BLaER1 treated with 17β-estradiol and CSF1 and Interleukin-3, amounts not matched to agents 10 nM and 100 nM (cell line): ENCODE results near the gene KRT78.
A peak's percentile ranks its signal among the peaks of the same experiment; 100 is the strongest.

Source experiments
- H3K27ac ChIP-seq, 11 experiments: shearing (Covaris generic); formaldehyde crosslinking; 2 replicates each; pipeline ENCODE4 v1.8.1; 2022
- H3K27me3 ChIP-seq, 11 experiments: shearing (Covaris generic); formaldehyde crosslinking; 2 replicates each; pipeline ENCODE4 v1.8.1; 2022
- H3K36me3 ChIP-seq, 11 experiments: shearing (Covaris generic); formaldehyde crosslinking; 2 replicates each; pipeline ENCODE4 v1.8.1; 2022
- H3K4me1 ChIP-seq, 10 experiments: shearing (Covaris generic); formaldehyde crosslinking; 2 replicates each; pipeline ENCODE4 v1.8.1; 2022
- H3K4me2 ChIP-seq, 11 experiments: shearing (Covaris generic); formaldehyde crosslinking; 2 replicates each; pipeline ENCODE4 v1.8.1; 2022
- H3K4me3 ChIP-seq, 10 experiments: shearing (Covaris generic); formaldehyde crosslinking; 2 replicates each; pipeline ENCODE4 v1.8.1; 2022
- H3K9ac ChIP-seq, 11 experiments: shearing (Covaris generic); formaldehyde crosslinking; 2 replicates each; pipeline ENCODE4 v1.8.1; 2022
- H3K9me3 ChIP-seq, 11 experiments: shearing (Covaris generic); formaldehyde crosslinking; replicated peaks in 1 of 11; 2 replicates each; pipeline ENCODE4 v1.8.1; 2022
- H4K20me1 ChIP-seq, 11 experiments: shearing (Covaris generic); formaldehyde crosslinking; 2 replicates each; pipeline ENCODE4 v1.8.1; 2022
- Cebpa-rat ChIP-seq, 11 experiments: shearing (Covaris generic); IDR thresholded peaks; 2 replicates each; pipeline ENCODE4 v1.8.1; 2022

The KRT78 gene

DNA sequence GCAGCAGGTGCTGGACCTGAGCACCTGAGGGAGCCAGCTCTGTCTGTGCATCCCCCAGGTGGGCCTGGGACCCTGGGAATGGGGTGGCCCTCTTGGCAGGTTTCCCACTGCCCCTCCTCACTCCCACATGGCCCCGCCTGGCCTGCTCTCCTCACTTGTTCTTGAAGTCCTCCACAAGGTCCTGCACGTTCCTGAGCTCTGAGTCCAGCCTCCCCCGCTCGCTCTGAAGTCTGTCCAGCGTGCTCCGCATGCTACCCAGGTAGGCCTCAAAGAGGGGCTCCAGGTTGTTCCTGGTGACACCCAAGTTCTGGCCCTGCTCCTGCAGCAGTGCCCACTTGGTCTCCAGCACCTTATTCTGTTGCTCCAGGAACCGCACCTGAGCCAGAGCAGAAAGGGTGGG, 17.5 kb downstream of the KRT78 start:
- Histone ChIP-seq H4K20me1 (no peaks in the 10 kb centered on the region; a peak in 1 of 22 replicates), H3K36me3 (no peaks in the 10 kb centered on the region), H3K27me3 (no peaks in the 10 kb centered on the region), H3K27ac (no peak overlapping the region), H3K9me3 (no peaks in the 10 kb centered on the region), H3K4me2 (no peak overlapping the region), H3K4me1 (peaks cover 3 to 62% (median 23%) of the 10 kb centered on the region in 10 experiments; a peak in 19 of 20 replicates), H3K4me3 (no peak overlapping the region), H3K9ac (no peak overlapping the region)
- TF ChIP-seq Cebpa-rat (IDR thresholded peaks at IDR 0.05), result no peak

DNA sequence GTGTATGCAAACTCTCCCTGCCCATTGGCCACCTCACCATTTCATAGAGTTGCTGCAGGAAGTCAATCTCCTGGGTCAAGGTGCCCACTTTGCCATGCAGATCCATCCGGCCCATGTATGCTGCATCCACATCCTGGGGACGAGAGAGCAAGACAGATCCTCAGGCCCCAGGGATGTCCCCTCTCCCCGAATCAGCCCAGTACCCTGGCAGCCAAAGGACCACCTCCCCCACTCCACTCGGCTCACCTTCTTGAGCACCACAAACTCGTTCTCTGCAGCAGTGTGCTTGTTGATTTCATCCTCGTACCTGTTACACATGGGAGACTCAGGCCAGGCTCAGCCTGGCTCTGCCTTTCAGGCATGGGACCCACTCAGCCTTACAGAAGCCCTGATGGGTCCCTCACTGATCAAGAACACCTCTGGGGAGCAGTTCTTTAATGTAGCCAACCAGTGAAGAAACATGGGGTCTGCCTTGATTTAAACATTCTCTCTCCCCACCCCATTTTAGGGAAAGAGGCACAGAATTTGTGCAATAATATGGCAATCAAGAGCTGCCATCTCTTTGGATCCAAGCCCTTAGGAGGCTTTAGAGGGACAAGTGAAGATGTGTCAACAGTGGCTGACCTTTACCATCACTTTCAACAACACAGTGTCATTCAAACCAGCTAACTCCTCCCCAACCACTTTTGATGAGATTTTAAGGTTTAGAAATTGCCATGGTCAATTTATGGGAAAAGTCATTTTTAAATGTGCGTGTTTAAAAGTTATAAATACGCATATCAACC, 18.6 kb downstream of the KRT78 start:
- peaks cover 0 to 51% (median 12%) of the 10 kb centered on the region in 10 experiments; a peak in 14 of 20 replicates for H3K4me1 ChIP-seq
- H3K27me3 ChIP-seq, result no peaks in the 10 kb centered on the region

DNA sequence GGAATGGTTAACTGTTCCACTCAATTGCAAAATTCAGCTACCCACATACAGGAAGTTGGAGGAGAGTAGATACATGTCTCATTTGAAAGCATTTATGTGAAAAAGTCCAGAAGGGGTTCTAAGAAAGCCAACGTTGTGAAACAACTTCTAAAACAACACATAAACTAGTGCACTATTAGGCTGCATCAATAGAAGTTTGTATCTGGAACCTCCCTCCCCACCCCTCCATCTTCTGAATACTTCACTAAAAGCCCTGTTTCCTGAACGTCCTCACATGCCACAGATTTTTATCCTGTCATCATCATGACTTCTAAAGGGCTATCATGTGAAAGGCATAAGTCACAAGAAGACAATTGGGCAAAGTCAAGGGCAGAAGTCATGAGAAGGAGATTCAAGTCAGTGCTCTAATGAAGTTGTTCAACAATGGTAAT, 20.2 kb downstream of the KRT78 start:
- no peak for TF ChIP-seq Cebpa-rat (IDR thresholded peaks at IDR 0.05)
- Histone ChIP-seq H3K27ac (peak overlapping the region in 3 of 11 experiments; percentile 4 to 28 (median 8); a peak in 3 of 22 replicates), H3K4me2 (peak overlapping the region in 6 of 11 experiments; percentile 16 to 72 (median 44); a peak in 10 of 22 replicates), H3K9me3 (no peaks in the 10 kb centered on the region), H3K4me1 (peaks cover 0 to 36% (median 9%) of the 10 kb centered on the region in 10 experiments; a peak in 10 of 20 replicates), H3K36me3 (no peaks in the 10 kb centered on the region), H4K20me1 (no peaks in the 10 kb centered on the region; a peak in 1 of 22 replicates), H3K4me3 (no peak overlapping the region), H3K27me3 (no peaks in the 10 kb centered on the region), H3K9ac (no peak overlapping the region)

More for the DNA sequence above, 18.6 kb downstream of the KRT78 start:
- Histone ChIP-seq H4K20me1 (no peaks in the 10 kb centered on the region), H3K4me2 (no peak overlapping the region), H3K9ac (no peak overlapping the region), H3K27ac (no peak overlapping the region), H3K36me3 (no peaks in the 10 kb centered on the region), H3K9me3 (no peaks in the 10 kb centered on the region), H3K4me3 (no peak overlapping the region)
- TF ChIP-seq Cebpa-rat (IDR thresholded peaks at IDR 0.05), result no peak

DNA sequence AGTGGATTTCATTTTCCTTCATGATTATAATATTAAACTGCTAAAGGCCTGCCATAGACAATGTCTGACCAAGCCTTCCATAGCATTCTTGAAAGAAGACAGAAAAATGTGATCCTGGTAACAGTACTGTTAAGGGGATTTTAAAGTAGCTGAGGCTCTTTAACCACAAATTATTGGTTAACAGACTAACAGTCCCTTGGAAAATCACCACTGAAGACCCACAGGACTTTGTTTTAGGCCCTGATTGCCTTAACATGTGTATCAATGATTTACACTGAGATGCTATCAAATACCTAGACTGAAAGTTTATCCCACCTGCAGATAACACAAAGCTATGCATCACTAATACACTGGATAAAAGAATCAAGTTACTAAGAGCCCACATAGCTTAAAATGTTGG, 20.6 kb downstream of the KRT78 start:
- Histone ChIP-seq H3K4me3 (no peak overlapping the region), H3K4me1 (peaks cover 0 to 31% (median 9%) of the 10 kb centered on the region in 10 experiments; a peak in 10 of 20 replicates), H3K27ac (peak overlapping the region in 1 of 11 experiments; percentile 4; a peak in 2 of 22 replicates), H3K36me3 (no peaks in the 10 kb centered on the region), H3K4me2 (peak overlapping the region in 6 of 11 experiments; percentile 16 to 72 (median 44); a peak in 9 of 22 replicates), H4K20me1 (no peaks in the 10 kb centered on the region; a peak in 1 of 22 replicates), H3K9me3 (no peaks in the 10 kb centered on the region), H3K9ac (no peak overlapping the region), H3K27me3 (no peaks in the 10 kb centered on the region)
- no peak for TF ChIP-seq Cebpa-rat (IDR thresholded peaks at IDR 0.05)

DNA sequence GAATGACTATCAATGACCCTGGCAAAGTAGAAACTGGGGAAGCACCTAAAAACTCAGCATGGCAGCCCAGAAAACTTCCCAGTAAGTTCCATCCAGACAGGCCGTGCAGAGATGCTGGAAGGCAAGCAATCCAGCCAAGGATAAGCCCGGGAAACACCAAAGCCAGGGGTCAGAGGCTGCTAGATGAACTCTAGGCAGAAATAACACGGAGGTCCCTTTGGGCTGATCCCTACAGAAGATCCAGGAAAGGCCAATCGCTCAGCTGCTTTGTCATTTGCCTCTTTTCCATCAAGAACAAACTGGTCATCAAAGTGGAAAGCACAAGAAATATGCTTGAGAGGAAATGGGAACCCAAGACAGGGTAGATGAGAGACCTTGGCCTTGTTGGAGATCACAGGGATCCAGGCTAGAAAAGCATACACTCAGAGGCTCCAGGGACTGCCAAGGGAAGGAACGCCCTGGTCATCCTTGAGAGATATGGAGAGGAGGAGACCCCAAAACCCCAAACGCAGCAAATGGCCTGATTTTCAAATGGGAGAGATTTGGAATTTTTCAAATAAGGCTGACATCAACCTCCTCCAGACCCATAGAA, 21.2 kb downstream of the KRT78 start:
- Histone ChIP-seq H3K27me3 (no peaks in the 10 kb centered on the region), H3K4me2 (peak overlapping the region in 3 of 11 experiments; percentile 41 to 72 (median 57); a peak in 5 of 22 replicates), H3K4me1 (peaks cover 0 to 27% (median 8%) of the 10 kb centered on the region in 10 experiments; a peak in 9 of 20 replicates), H3K9ac (no peak overlapping the region), H3K36me3 (no peaks in the 10 kb centered on the region), H4K20me1 (no peaks in the 10 kb centered on the region; a peak in 1 of 22 replicates), H3K9me3 (no peaks in the 10 kb centered on the region), H3K4me3 (no peak overlapping the region), H3K27ac (no peak overlapping the region)
- no peak for TF ChIP-seq Cebpa-rat (IDR thresholded peaks at IDR 0.05)

DNA sequence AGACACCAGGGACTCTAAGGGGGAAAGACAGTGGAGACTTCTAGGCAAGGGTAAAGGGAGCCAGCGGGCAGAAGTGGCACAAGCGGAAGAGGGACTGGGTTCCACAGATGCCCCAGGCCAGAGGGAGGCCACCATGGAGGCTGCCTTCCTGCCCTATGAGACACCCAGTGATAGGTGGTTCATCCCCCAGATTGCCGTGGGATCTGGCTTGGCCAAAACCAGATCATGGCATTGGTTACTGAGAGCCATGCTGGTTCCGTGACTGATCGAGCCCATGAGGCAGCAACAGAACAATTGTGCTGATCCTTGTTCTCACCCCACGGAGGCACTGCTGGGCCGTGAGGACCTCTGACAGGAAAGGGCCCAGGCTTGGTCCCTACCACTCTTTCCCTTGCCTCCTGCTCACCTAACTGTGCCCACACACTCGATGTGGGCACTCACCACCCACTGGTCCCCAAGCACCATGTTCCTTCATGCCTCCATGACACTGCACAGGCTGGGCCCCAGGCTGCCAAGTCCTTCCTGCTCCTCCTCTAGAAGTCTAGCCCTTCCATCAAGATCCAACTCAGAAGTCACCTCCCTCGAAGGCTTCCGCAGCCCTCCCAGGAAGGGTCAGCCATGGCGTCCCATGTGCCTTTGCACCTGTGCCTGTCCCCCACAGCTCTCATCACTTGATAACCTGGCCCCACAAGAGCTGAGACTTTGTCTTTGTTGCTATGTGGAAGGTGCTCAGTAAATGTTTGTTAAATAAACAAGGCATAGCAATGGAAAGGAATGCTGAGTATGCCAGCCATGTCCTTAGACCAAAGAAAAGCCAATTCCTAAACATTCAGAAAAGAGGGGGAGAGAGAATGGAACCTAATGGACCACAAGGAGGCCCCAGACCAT, 21.9 kb downstream of the KRT78 start:
- Histone ChIP-seq H3K36me3 (no peaks in the 10 kb centered on the region), H3K9me3 (no peaks in the 10 kb centered on the region), H3K27ac (no peak overlapping the region), H3K27me3 (no peaks in the 10 kb centered on the region), H3K4me3 (no peak overlapping the region), H3K4me2 (no peak overlapping the region; a peak in 1 of 22 replicates), H3K9ac (no peak overlapping the region), H3K4me1 (peaks cover 0 to 27% (median 8%) of the 10 kb centered on the region in 10 experiments; a peak in 9 of 20 replicates), H4K20me1 (no peaks in the 10 kb centered on the region; a peak in 1 of 22 replicates)
- TF ChIP-seq Cebpa-rat (IDR thresholded peaks at IDR 0.05), result no peak

DNA sequence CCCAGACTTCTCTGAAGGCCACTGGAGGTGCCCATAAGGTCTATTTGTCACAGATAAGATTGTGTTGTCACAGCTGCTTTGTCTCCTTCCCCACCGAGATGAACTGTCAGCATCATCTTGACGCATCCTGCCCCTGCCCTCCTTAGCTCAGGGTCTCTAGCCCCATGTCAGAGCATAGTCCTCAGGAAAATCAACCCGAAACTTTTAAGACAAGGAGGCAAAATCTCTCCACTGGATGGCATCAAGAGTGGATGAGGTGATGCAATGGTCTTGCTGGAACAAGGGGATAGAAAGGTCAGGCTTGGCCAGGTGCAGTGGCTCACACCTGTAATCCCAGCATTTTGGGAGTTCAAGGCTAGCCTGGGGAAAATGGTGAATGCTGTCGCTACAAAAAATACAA, 22.8 kb downstream of the KRT78 start:
- H3K9ac ChIP-seq, result no peak overlapping the region
- H3K4me2 ChIP-seq, result no peak overlapping the region
- TF ChIP-seq Cebpa-rat (IDR thresholded peaks at IDR 0.05), result no peak
- H3K27me3 ChIP-seq, result no peaks in the 10 kb centered on the region
- no peaks in the 10 kb centered on the region for H3K9me3 ChIP-seq
- no peak overlapping the region for H3K27ac ChIP-seq
- no peak overlapping the region for H3K4me3 ChIP-seq
- H3K4me1 ChIP-seq, result peaks cover 0 to 27% (median 8%) of the 10 kb centered on the region in 10 experiments; a peak in 9 of 20 replicates
- no peaks in the 10 kb centered on the region for H3K36me3 ChIP-seq
- no peaks in the 10 kb centered on the region; a peak in 1 of 22 replicates for H4K20me1 ChIP-seq

DNA sequence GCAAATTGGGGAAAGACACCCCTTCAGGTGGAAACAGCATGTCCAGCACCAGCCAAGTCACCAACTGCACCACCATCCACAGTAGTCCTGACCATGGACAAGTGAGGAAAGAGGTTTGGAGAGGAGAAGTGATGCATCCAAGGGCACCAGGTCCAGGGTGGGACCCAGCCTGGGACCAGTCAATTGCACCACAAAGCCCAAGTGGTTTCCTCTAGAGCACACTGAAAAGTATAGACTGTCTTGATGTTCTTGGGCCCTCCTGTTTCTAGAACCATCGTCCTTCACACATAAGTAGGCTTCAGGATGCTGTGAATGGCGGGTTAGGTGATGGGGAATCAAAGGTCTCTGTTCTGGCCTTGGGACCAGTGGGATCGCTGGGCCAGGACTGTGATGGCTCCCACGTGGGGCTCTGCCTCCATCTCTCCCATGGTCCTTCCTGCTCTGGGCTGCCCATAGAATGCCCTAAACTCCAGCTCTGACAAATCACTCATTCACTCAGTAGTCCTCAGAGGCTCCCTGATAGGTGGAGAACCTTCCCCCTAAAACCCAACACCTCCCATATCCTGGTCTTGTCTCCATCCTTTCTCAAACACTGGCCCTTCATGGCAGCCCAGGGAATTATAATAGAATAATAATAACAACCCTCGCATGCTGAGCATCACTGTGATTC, 23.9 kb downstream of the KRT78 start:
- Histone ChIP-seq H3K27me3 (no peaks in the 10 kb centered on the region), H3K36me3 (no peaks in the 10 kb centered on the region), H3K4me2 (no peak overlapping the region), H3K27ac (no peak overlapping the region), H3K9ac (no peak overlapping the region), H3K4me3 (no peak overlapping the region), H3K9me3 (no peaks in the 10 kb centered on the region), H3K4me1 (peaks cover 0 to 27% (median 8%) of the 10 kb centered on the region in 10 experiments; a peak in 9 of 20 replicates), H4K20me1 (no peaks in the 10 kb centered on the region; a peak in 1 of 22 replicates)
- TF ChIP-seq Cebpa-rat (IDR thresholded peaks at IDR 0.05), result no peak
